Mesendoderm (in vitro differentiated cells): Measurements from ENCODE around the gene FAM161A.
A peak's percentile ranks its signal among the peaks of the same experiment; 100 is the strongest.

ENCODE experiments used
- DNase-seq: peaks from one replicate; pipeline ENCODE4 v3.0.0; 2013
- H2AK5ac ChIP-seq: 2 replicates; pipeline ENCODE4 v1.6.1; 2013; ENCODE audit warnings: low read length, inconsistent platforms
- H2BK120ac ChIP-seq: 2 replicates; pipeline ENCODE4 v1.6.1; 2013; ENCODE audit warnings: low read depth, mild to moderate bottlenecking, low read length, moderate library complexity, mixed read lengths
- H2BK15ac ChIP-seq: replicated peaks from 2 replicates; pipeline ENCODE4 v1.6.1; 2013; ENCODE audit warnings: low read depth, mild to moderate bottlenecking, moderate library complexity
- H2BK5ac ChIP-seq: 2 replicates; pipeline ENCODE4 v1.6.1; 2013; ENCODE audit warnings: low read length, inconsistent platforms
- H3K18ac ChIP-seq: 2 replicates; pipeline ENCODE4 v1.6.1; 2013; ENCODE audit warnings: mild to moderate bottlenecking, low read length, mixed read lengths
- H3K23ac ChIP-seq: one replicate; pipeline ENCODE4 v1.6.1; 2013; ENCODE audit warnings: low read length
- H3K27ac ChIP-seq: 2 replicates; pipeline ENCODE4 v1.5.1; 2013; ENCODE audit warnings: low read depth, mild to moderate bottlenecking, inconsistent platforms, low read length, moderate library complexity
- H3K27me3 ChIP-seq: 2 replicates; pipeline ENCODE4 v1.6.1; 2013; ENCODE audit warnings: low read length, control low read depth, mild to moderate bottlenecking, inconsistent platforms; ENCODE audit not compliant: insufficient read depth, poor library complexity
- H3K36me3 ChIP-seq: 2 replicates; pipeline ENCODE4 v1.6.1; 2013; ENCODE audit warnings: low read length, inconsistent platforms; ENCODE audit not compliant: control insufficient read depth, insufficient read depth
- H3K4ac ChIP-seq: one replicate; pipeline ENCODE4 v1.6.1; 2013; ENCODE audit warnings: low read depth, mild to moderate bottlenecking, low read length, moderate library complexity
- H3K4me1 ChIP-seq: 2 replicates; pipeline ENCODE4 v1.6.1; 2013; ENCODE audit warnings: low read depth, low read length, inconsistent platforms; ENCODE audit not compliant: control insufficient read depth
- H3K4me2 ChIP-seq: 2 replicates; pipeline ENCODE4 v1.6.1; 2013; ENCODE audit warnings: low read length
- H3K4me3 ChIP-seq: 2 replicates; pipeline ENCODE4 v1.5.1; 2013; ENCODE audit warnings: mild to moderate bottlenecking, low read length
- H3K56ac ChIP-seq: one replicate; pipeline ENCODE4 v1.6.1; 2013; ENCODE audit warnings: low read length
- H3K79me1 ChIP-seq: 2 replicates; pipeline ENCODE4 v1.6.1; 2013; ENCODE audit warnings: low read length, inconsistent platforms
- H3K79me2 ChIP-seq: 2 replicates; pipeline ENCODE4 v1.6.1; 2013; ENCODE audit warnings: mild to moderate bottlenecking, low read length; ENCODE audit not compliant: control insufficient read depth, insufficient read depth
- H3K9ac ChIP-seq: 2 replicates; pipeline ENCODE4 v1.6.1; 2013; ENCODE audit warnings: low read length, inconsistent platforms
- H4K5ac ChIP-seq: one replicate; pipeline ENCODE4 v1.6.1; 2013; ENCODE audit warnings: low read length
- H4K8ac ChIP-seq: one replicate; pipeline ENCODE4 v1.6.1; 2013; ENCODE audit warnings: low read depth, mild to moderate bottlenecking, control low read depth, low read length, moderate library complexity
- WGBS: extraction: QIAGEN DNeasy Blood & Tissue Kit; methylation state at CpG from one replicate; pipeline ENCODE4 v1.1.7; 2013; ENCODE audit warnings: low lambda C conversion rate, missing lambda C conversion rate; ENCODE audit not compliant: insufficient coverage; ENCODE audit errors: extremely low coverage; 5-methylcytosine and 5-hydroxymethylcytosine counted together

Gene FAM161A

DNA sequence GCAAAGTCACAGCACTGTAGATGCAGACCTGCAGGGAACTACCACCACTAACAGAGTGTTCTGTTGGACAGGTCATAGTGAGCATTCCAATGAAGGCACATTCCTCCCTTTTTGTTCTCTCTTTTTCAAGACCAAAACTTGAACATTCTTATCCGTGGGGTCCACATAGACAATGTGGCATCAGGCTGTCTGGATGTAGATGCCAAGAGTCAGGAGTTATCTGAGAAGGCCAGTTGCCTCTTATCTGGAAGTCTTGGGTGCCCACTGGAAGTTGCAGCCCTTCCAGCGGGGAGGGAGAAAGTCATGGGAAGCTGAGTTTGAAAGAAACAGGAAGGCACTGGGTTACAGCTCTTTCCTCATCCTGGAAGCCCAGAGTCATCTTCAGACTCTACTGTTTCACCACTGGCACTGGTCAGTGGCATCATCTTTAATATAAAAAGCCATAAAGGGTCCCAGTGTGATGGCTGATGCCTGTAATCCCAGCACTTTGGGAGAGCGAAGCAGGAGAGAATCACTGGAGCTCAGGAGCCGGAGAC is 61.4 kb downstream of the FAM161A start:
- Histone ChIP-seq H3K9ac (no peak overlapping the region), H3K79me2 (no peaks in the 10 kb centered on the region), H3K23ac (no peak overlapping the region), H2BK5ac (no peak overlapping the region), H3K4me1 (no peaks in the 10 kb centered on the region), H2AK5ac (no peak overlapping the region), H3K18ac (no peak overlapping the region), H3K4me2 (no peak overlapping the region), H3K27ac (no peak overlapping the region), H3K36me3 (no peaks in the 10 kb centered on the region), H3K56ac (no peak overlapping the region), H3K4me3 (no peak overlapping the region), H2BK120ac (no peak overlapping the region), H3K79me1 (no peaks in the 10 kb centered on the region), H2BK15ac (no peak overlapping the region), H4K5ac (no peak overlapping the region), H3K27me3 (no peaks in the 10 kb centered on the region), H4K8ac (no peak overlapping the region), H3K4ac (no peak overlapping the region)
- no peak for DNase-seq
- WGBS: no CpG with 5 or more reads among the region's 4 CpGs

GRCh38 chr2:61789807-61790602 is 63.9 kb downstream of the FAM161A start:
- H4K5ac ChIP-seq: no peak overlapping the region
- H3K79me2 ChIP-seq: no peaks in the 10 kb centered on the region
- H3K4me3 ChIP-seq: no peak overlapping the region
- H3K27ac ChIP-seq: no peak overlapping the region
- no peak overlapping the region for H4K8ac ChIP-seq
- H3K23ac ChIP-seq: no peak overlapping the region
- H3K4me2 ChIP-seq: no peak overlapping the region
- WGBS: no CpG with 5 or more reads among the region's 8 CpGs
- no peak overlapping the region for H3K4ac ChIP-seq
- no peak overlapping the region for H3K56ac ChIP-seq
- no peaks in the 10 kb centered on the region for H3K79me1 ChIP-seq
- no peaks in the 10 kb centered on the region for H3K27me3 ChIP-seq
- H3K9ac ChIP-seq: no peak overlapping the region
- no peaks in the 10 kb centered on the region for H3K4me1 ChIP-seq
- no peak overlapping the region for H2AK5ac ChIP-seq
- no peak overlapping the region for H2BK15ac ChIP-seq
- no peak overlapping the region for H2BK120ac ChIP-seq
- no peaks in the 10 kb centered on the region for H3K36me3 ChIP-seq
- H2BK5ac ChIP-seq: no peak overlapping the region
- no peak for DNase-seq
- H3K18ac ChIP-seq: no peak overlapping the region

- no peak overlapping the region for H3K18ac ChIP-seq
- no peak overlapping the region for H2AK5ac ChIP-seq
- no peak overlapping the region for H4K8ac ChIP-seq
- H3K4ac ChIP-seq: no peak overlapping the region
- H2BK5ac ChIP-seq: no peak overlapping the region
- no peak overlapping the region for H2BK15ac ChIP-seq
- WGBS: no CpG with 5 or more reads among the region's 4 CpGs
- peak; percentile 76 for DNase-seq
- H2BK120ac ChIP-seq: no peak overlapping the region
- no peak overlapping the region for H3K9ac ChIP-seq
- H3K79me2 ChIP-seq: no peaks in the 10 kb centered on the region
- H3K23ac ChIP-seq: no peak overlapping the region
- H3K79me1 ChIP-seq: no peaks in the 10 kb centered on the region
- H3K4me2 ChIP-seq: no peak overlapping the region
- H3K27me3 ChIP-seq: no peaks in the 10 kb centered on the region
- no peaks in the 10 kb centered on the region for H3K4me1 ChIP-seq
- no peaks in the 10 kb centered on the region for H3K36me3 ChIP-seq
- no peak overlapping the region for H4K5ac ChIP-seq
- no peak overlapping the region for H3K4me3 ChIP-seq
- H3K27ac ChIP-seq: no peak overlapping the region
- no peak overlapping the region for H3K56ac ChIP-seq
These were observed 65.8 kb downstream of the FAM161A start for GRCh38 chr2:61787941-61788563.

- no peaks in the 10 kb centered on the region for H3K27me3 ChIP-seq
- no peak overlapping the region for H3K4ac ChIP-seq
- no peaks in the 10 kb centered on the region for H3K4me1 ChIP-seq
- H4K8ac ChIP-seq: no peak overlapping the region
- H2BK120ac ChIP-seq: no peak overlapping the region
- H3K36me3 ChIP-seq: no peaks in the 10 kb centered on the region
- no peak overlapping the region for H2BK5ac ChIP-seq
- no peak overlapping the region for H2AK5ac ChIP-seq
- H3K79me1 ChIP-seq: no peaks in the 10 kb centered on the region
- WGBS: no CpG with 5 or more reads among the region's 2 CpGs
- no peak overlapping the region for H3K27ac ChIP-seq
- no peak for DNase-seq
- no peak overlapping the region for H4K5ac ChIP-seq
- no peak overlapping the region for H3K9ac ChIP-seq
- no peak overlapping the region for H3K4me2 ChIP-seq
- H3K4me3 ChIP-seq: no peak overlapping the region
- no peak overlapping the region for H3K56ac ChIP-seq
- no peak overlapping the region for H3K18ac ChIP-seq
- H2BK15ac ChIP-seq: no peak overlapping the region
- H3K79me2 ChIP-seq: no peaks in the 10 kb centered on the region
- no peak overlapping the region for H3K23ac ChIP-seq
These were observed 67.0 kb downstream of the FAM161A start for GRCh38 chr2:61786876-61787275.

GRCh38 chr2:61785583-61785982 is 68.3 kb downstream of the FAM161A start:
- Histone ChIP-seq H3K79me2 (no peaks in the 10 kb centered on the region), H2BK15ac (no peak overlapping the region), H2AK5ac (no peak overlapping the region), H3K4me1 (no peaks in the 10 kb centered on the region), H3K4ac (no peak overlapping the region), H3K36me3 (no peaks in the 10 kb centered on the region), H3K18ac (no peak overlapping the region), H3K4me2 (no peak overlapping the region), H3K56ac (no peak overlapping the region), H4K5ac (no peak overlapping the region), H2BK120ac (no peak overlapping the region), H3K4me3 (no peak overlapping the region), H2BK5ac (no peak overlapping the region), H4K8ac (no peak overlapping the region), H3K27ac (no peak overlapping the region), H3K9ac (no peak overlapping the region), H3K27me3 (no peaks in the 10 kb centered on the region), H3K23ac (no peak overlapping the region), H3K79me1 (no peaks in the 10 kb centered on the region)
- no peak for DNase-seq
